HG03354 (cell line): ENCODE measurements around the gene CDNF.
"Not testable (repeated sequence)": the region's sequence is repeated elsewhere in the genome, so short reads cannot be mapped to it uniquely, and the experiment has no call there.

Experiments used
- ATAC-seq: cut with Tn5 transposase; IDR thresholded peaks from one replicate; pipeline ENCODE4 v1.9.1; 2021; ENCODE audit warnings: mild to moderate bottlenecking; ENCODE audit not compliant: unreplicated experiment, poor library complexity, severe bottlenecking

Gene CDNF

DNA sequence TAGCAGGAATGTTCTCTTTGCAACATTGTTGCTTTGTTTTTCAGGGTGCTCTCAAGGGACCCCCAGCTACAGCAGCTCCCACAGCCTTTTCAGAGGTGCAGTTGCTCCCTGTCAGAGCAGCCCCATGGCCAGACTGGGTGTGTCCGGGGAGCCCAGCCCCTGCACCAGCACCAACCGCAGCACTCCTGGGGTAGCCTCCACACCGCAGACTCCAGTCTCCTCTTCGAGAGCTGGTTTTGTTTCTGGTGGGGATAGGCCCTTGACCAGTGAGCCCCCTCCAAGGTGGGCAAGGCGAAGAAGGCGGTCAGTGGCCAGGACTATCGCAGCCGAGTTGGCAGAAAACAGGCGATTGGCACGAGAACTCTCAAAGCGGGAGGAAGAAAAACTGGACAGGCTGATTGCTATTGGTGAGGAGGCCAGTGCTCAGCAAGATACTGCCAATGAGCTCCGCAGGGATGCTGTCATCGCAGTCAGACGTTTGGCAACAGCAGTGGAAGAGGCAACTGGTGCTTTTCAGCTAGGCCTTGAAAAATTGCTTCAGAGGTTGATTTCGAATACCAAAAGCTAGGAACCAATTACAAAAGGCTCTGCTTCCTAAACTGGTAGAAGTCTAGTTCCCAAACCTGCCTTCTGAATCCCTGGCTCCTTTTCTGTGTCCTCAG lies 5.6 kb upstream of the CDNF start:
- no peak for ATAC-seq

DNA sequence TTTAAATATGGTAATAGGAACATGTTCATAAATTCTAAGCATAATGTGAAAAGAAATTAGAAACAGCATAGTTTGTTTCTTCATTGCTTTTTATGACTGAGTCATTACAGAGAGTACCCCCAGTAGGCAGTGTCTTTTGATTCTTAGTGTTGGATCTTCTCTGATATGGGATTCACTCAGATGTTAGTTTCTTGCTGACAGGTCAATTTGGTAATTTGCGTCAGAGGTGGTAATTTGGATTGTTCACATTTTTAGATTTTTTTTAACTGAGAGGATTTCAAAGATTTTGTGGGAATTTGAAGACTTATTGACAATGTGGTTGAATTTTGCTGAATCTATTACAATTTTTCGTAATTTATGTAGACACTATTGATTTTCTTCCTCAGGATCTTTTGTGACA lies 2.3 kb upstream of the CDNF start:
- no peak for ATAC-seq

GRCh38 chr10:14839305-14839695 lies 1.5 kb upstream of the CDNF start:
- no peak for ATAC-seq

GRCh38 chr10:14838582-14839304 lies 906 bp upstream of the CDNF start:
- peak; percentile 8 for ATAC-seq

GRCh38 chr10:14837003-14837756 lies 657 bp downstream of the CDNF start:
- ATAC-seq = no peak

DNA sequence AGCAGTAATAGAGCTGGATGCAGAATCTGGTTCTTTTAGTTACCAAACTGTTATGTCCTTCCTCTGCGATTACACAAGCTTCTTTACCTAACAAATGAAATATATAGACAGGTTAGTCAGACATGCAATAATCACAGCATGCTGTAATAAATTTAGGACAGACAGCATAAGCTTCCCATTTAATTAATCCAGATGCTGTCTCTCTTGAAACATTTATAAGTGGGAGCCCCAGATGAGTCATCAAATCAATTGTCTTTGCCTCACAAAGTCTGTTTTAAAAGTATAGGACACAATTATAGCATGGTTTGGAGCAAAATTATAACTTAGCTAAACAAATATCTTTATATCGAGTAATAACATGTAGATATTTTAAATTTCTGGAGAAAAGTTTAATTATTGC lies 1.6 kb downstream of the CDNF start:
- ATAC-seq = no peak

DNA sequence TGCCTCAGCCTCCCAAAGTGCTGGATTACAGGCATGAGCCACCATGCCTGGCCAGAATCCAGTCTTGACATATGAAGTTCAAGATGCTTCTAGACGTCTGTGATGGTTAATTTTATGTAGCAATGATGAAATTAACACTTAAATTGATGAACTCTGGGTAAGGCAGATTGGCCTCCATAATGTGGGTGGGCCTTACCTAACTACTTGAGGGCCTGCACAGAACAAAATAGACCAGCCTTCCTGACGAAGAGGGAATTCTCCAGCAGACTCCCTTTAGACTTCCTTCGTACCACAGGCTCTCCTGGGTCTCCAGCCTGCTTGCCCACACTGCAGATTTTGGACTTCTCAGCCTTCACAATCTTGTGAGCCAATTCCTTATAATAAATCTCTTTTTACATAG lies 4.7 kb downstream of the CDNF start:
- no peak for ATAC-seq

- no peak for ATAC-seq
Measured at GRCh38 chr10:14826076-14826829, 11.6 kb downstream of the CDNF start.

GRCh38 chr10:14823966-14824365 lies 13.9 kb downstream of the CDNF start:
- ATAC-seq = no peak

- ATAC-seq = no peak
Measured at GRCh38 chr10:14822879-14823755, 14.7 kb downstream of the CDNF start.

GRCh38 chr10:14821635-14822375 lies 16.0 kb downstream of the CDNF start:
- no peak for ATAC-seq

DNA sequence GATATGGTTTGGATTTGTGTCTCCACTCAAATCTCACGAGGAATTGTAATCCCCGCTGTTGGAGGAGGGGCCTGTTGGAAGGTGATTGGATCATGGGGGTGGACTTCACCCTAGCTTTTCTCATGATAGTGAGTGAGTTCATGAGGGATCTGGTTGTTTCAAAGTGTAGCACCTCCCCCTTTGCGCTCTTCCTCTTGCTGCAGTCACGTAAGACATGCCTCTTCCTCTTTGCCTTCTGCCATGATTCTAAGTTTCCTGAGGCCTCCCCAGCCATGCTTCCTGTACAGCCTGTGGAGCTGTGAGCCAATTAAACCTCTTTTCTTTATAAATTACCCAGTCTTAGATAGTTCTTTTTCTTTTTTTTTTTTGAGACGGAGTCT lies 17.1 kb downstream of the CDNF start:
- ATAC-seq = no peak

DNA sequence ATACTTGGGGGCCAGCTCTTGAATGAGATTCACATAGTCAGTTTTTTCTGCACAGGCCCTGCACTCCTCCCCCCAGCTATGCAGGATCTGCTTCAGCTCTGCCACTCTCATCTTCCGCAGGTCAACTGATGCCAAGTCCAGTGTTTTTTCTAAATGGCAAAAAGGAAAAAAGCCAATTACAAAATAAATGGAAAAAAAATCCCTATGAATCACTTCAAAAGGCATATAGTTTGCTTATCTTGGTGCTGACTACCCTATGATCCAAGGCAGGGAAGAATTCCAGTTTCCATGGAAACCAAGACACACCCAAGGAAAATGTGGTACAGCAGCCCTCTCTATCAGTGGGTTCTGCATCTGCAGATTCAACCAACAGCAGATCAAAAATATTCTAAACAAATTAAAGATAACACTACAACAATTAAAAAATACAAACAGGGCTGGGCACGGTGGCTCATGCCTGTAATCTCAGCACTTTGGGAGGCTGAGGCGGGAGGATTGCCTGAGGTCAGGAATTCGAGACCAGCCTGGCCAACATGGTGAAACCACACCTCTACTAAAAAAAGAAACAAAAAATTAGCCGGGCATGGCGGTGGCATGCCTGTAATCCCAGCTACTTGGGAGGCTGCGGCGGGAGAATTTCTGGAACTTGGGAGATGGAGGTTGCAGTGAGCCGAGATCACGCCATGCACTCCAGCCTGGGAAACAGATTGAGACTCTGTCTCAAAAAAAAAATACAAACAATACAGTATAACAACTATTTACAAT lies 17.6 kb downstream of the CDNF start:
- no peak for ATAC-seq

DNA sequence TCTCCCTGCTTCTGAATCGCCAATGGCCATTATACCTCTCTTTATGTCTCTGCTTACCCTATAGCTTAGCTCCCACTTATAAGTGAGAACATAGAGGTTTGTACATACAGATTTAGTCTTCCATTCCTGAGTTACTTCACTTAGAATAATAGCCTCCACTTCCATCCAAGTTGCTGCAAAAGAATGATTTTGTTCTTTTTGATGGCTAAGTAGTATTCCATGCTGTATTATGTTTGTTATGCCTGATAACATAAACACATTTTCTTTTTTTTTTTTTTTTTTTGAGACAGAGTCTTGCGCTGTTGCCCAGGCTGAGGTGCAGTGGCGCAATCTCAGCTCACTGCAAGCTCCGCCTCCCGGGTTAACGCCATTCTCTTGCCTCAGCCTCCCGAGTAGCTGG lies 21.1 kb downstream of the CDNF start:
- ATAC-seq = not testable (repeated sequence)

DNA sequence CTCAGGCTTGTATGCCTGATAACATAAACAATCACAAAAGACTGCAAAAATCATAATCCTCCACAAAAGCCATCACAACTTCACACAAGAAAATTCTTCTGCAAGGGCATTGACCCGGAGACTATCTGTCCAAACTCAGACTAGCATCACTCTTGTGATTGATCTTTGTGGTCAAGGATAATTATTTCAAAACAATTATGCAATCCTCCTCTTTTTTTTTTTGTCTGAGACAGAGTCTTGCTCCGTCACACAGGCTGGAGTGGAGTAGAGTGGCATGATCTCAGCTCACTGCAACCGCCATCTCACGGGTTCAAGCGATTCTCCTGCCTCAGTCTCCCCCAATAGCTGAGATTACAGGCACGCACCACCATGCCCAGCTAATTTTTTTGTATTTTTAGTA lies 22.2 kb downstream of the CDNF start:
- no peak for ATAC-seq

GRCh38 chr10:14812271-14812670 lies 25.6 kb downstream of the CDNF start:
- no peak for ATAC-seq

GRCh38 chr10:14810969-14811953 lies 26.6 kb downstream of the CDNF start:
- ATAC-seq = no peak
